ENCODE measurements around the gene TAC4. TPM values are rescaled to one million over a fixed set of nuclear protein-coding genes. Genes with fewer than 3 reads are reported as not detected.

TAC4 gene
- total and polyA plus RNA-seq, 10 of the 15 experiments (the other 5 are each of a cell fraction or from before 2014, with no cell fraction given): not detected

- Histone ChIP-seq H3K36me3 (ENCODE audit: control insufficient read depth in 2 of 2, insufficient read depth in 2 of 2, low read length in 1 of 2) (peaks cover 5 to 6% of the 10 kb centered on the region in 2 experiments; a peak in 3 of 4 replicates), H3K9me3 (replicated peaks; ENCODE audit: control insufficient read depth, insufficient read depth, low read length) (no peaks in the 10 kb centered on the region), H3K4me1 (ENCODE audit: control insufficient read depth, insufficient read depth, low read length) (no peaks in the 10 kb centered on the region), H3K27me3 (replicated peaks in 1 of 2; ENCODE audit: control insufficient read depth in 2 of 2, insufficient read depth in 2 of 2, low read length in 1 of 2) (no peaks in the 10 kb centered on the region), H2AFZ (ENCODE audit: control insufficient read depth, low read depth, low read length) (no peak overlapping the region), H3K9ac (ENCODE audit: control insufficient read depth, insufficient read depth, low read length) (no peak overlapping the region), H3K4me3 (no peak overlapping the region), H3K79me2 (ENCODE audit: control insufficient read depth, insufficient read depth, low read length) (no peaks in the 10 kb centered on the region), H4K20me1 (ENCODE audit: control insufficient read depth, insufficient read depth) (no peaks in the 10 kb centered on the region), H3K27ac (ENCODE audit: control insufficient read depth, insufficient read depth) (no peak overlapping the region), H3K4me2 (ENCODE audit: control insufficient read depth, insufficient read depth) (no peak overlapping the region)
- DNase-seq (ENCODE audit: low read depth, low spot score): no peak
- ATAC-seq: no peak
- in situ Hi-C loops (cut with MboI): no loop called here
- intact Hi-C loops (cut with micrococcal nuclease; ENCODE audit: unreplicated experiment): no loop called here
- FAIRE-seq: no peak
- BruUV-seq (replicated peaks): no TSS peak
- RAD21 ChIA-PET (ENCODE audit: unreplicated experiment): no interaction called here
- WGBS (ENCODE audit: insufficient coverage, insufficient replicate concordance, low lambda C conversion rate, missing lambda C conversion rate): 97% methylated on average over 7 of the region's 7 CpGs
- CTCF ChIA-PET: no interaction called here
- SMC1A ChIA-PET (ENCODE audit: uncharacterized antibody, unreplicated experiment): no interaction called here
- no peak for TF ChIP-seq BMI1 (IDR thresholded peaks at IDR 0.05; ENCODE audit: borderline replicate concordance)
- POLR2A ChIA-PET: no interaction called here
Observed at GRCh38 chr17:49835472-49835871, 12.4 kb downstream of the TAC4 start.

- TF ChIP-seq STAT1 (conservative IDR thresholded peaks at IDR 0.05) (no peak), EED (IDR thresholded peaks at IDR 0.05; ENCODE audit: low read depth) (no peak), TAF1 (IDR thresholded peaks at IDR 0.05; ENCODE audit: borderline replicate concordance, low read depth, low read length) (no peak), IKZF1 (conservative IDR thresholded peaks at IDR 0.05) (no peak), E2F4 (IDR thresholded peaks at IDR 0.05; ENCODE audit: low read depth, low read length) (no peak), HDGF (IDR thresholded peaks at IDR 0.05) (no peak)
- intact Hi-C loops (cut with micrococcal nuclease; ENCODE audit: unreplicated experiment) (no loop called here), in situ Hi-C loops (cut with MboI) (no loop called here)
- H3K9me3 ChIP-seq (replicated peaks; ENCODE audit: control insufficient read depth, insufficient read depth, low read length): no peaks in the 10 kb centered on the region
- H3K9ac ChIP-seq (ENCODE audit: control insufficient read depth, insufficient read depth, low read length): no peak overlapping the region
- no peak overlapping the region for H3K27ac ChIP-seq (ENCODE audit: control insufficient read depth, insufficient read depth)
- H3K27me3 ChIP-seq (replicated peaks in 1 of 2; ENCODE audit: control insufficient read depth in 2 of 2, insufficient read depth in 2 of 2, low read length in 1 of 2): no peaks in the 10 kb centered on the region
- H3K4me2 ChIP-seq (ENCODE audit: control insufficient read depth, insufficient read depth): no peak overlapping the region
- ChIA-PET POLR2A (no interaction called here), CTCF (no interaction called here), RAD21 (ENCODE audit: unreplicated experiment) (no interaction called here), SMC1A (ENCODE audit: uncharacterized antibody, unreplicated experiment) (no interaction called here)
- DNase-seq (ENCODE audit: low read depth, low spot score) (no peak), FAIRE-seq (no peak), ATAC-seq (no peak)
- no peaks in the 10 kb centered on the region for H3K79me2 ChIP-seq (ENCODE audit: control insufficient read depth, insufficient read depth, low read length)
- BruUV-seq (replicated peaks): no TSS peak
- H4K20me1 ChIP-seq (ENCODE audit: control insufficient read depth, insufficient read depth): no peaks in the 10 kb centered on the region
- H2AFZ ChIP-seq (ENCODE audit: control insufficient read depth, low read depth, low read length): no peak overlapping the region
- peaks cover 5 to 12% of the 10 kb centered on the region in 2 experiments for H3K36me3 ChIP-seq (ENCODE audit: control insufficient read depth in 2 of 2, insufficient read depth in 2 of 2, low read length in 1 of 2)
- 98% methylated on average over 14 of the region's 19 CpGs for WGBS (ENCODE audit: insufficient coverage, insufficient replicate concordance, low lambda C conversion rate, missing lambda C conversion rate)
- H3K4me3 ChIP-seq: no peak overlapping the region
- no peaks in the 10 kb centered on the region for H3K4me1 ChIP-seq (ENCODE audit: control insufficient read depth, insufficient read depth, low read length)
Observed at GRCh38 chr17:49834118-49834743, 13.6 kb downstream of the TAC4 start.
